ENCODE results near the gene DYNC1I1.
A peak's percentile ranks its signal among the peaks of the same experiment; 100 is the strongest.

Gene DYNC1I1

DNA sequence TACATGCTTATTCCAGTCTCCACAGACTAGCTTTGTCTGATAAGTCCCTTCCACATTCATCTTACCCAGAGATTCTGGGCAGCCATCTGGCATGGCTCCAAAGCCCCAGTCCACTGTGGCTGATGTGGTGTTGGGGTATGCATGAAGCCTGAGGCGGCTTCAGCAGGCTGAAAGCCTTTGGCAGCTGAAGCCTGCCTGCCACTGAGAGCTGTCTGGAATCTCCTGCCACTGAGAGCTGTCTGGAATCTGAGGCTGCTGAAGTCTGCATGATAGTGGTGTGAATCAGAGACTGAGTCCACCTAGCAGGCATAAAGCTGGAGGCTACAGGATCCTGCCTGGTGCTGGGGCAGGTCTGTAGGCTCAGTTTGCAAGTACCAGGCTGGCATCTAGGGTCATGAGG, 87.1 kb downstream of the DYNC1I1 start:
- DNase-seq (ENCODE audit: low read depth, low spot score): peak; percentile 3

DNA sequence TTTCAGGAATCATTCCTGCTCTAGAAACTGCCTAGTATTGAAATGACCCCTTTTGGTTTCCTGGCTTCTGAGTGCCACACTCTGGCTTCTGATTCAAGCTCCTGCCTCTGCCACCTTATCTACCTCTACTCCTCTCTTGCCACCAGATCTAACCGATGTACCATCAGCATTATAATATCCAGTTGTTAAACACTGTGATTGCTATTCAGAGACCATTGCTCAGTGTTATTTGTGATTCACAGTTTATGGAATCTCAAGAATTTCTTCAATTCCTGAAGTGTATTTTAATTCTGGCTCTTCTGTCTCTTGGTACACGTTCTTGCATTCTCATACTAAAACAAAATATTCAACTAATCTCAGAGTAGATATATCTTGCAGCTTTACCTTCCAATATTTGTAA, 88.7 kb downstream of the DYNC1I1 start:
- no peak for DNase-seq (ENCODE audit: low read depth, low spot score)

DNA sequence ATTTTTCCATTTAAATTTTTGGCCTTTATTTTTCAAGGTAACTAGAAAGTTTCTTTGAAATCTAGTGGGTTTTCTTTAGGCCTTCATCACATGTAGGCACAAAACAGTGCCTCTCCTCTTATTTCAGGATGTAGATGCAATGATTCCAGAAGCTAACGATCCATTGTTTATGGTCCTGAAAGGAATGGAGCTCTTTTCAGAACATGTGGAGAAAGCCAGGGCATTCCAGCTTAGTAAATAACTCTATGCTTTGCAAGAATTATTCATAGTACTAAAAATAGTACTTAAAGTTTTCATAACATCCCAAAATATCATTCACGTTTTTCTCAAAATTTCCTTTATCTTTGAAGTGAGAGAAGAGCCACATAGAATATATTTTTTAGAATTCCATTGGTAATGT, 91.3 kb downstream of the DYNC1I1 start:
- no peak for DNase-seq (ENCODE audit: low read depth, low spot score)

DNA sequence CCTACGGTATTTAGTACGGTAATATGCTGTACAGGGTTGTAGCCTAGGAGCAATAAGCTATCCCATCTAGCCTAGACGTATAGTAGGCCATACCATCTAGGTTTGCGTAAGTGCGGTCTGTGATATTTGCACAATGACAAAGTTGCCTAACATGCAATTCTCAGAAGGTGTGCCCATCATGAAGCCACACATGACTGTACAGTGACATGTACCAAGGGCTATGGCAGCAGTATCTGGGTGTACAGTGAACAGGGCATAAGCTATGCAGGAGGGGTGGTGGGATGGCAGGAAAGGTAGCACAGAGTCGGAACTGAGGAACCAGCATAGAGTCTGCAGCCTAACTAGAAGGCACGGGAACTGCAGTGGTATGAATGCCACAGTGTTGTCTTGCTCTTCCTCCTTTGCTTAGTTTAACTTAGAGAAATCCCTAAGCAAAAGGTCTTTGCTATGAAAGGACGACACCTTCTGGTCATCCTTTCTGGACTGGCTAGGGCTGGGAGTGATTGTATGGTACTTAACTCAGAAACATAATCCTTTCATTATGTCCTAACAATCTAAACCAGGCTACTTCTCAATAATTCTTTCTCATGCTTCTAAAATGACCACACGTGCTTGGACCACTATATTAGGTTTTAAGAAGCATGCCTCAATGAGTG, 93.5 kb downstream of the DYNC1I1 start:
- DNase-seq (ENCODE audit: low read depth, low spot score): no peak

DNA sequence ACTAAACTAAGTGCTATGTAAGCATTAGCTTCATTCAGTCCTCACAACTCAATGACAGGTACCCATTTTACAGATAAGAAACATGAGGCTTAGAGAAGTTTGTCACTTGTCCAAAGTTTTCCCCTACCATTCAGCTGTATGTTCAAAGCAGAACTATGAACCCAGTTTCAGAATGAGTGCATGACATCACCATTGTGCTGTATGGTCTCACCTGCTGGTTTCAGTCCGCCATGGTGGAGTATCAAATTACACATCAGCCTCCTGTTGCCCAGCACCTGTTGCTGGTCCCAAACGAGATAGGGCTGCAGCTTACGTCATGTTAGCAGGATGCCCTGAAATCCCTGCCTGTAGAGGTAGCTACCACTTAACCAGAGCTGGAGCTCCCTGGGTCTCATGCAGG, 95.0 kb downstream of the DYNC1I1 start:
- DNase-seq (ENCODE audit: low read depth, low spot score): no peak

DNA sequence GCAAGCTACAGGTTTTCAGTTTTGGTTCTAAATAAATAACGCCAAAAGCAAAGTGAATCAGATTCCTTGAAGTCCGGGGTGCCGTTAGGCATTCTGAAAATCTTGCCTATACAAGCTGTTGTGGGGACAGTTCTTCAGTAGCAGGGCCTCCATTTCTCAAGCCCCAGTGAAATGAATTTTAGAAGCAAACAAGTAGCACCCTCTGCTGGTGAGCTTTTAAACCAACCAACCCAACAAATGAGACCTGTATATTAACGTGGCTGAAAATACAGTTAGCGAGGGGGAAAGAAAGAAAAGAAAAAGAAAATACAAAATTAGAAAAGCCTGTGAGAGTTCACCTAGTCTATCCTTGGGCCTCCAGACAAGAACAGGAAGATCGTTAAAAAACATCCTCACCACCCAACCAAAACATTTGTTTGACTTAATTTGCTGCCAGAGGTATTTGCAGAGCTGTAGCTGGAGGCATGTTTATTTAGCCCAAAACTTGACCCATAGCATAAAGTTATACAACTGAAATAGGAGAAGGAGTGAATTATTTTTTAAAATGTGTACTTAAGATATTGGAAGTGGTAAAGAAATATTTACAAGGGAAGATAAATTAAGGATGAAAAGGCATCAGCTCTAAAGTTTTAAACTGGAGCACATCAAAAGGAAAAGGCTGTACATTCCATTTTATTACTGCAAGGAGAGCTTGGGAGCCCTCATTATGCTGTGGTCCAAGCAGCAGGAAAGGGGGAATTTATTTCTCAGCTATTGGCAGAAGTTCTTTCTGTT, 98.9 kb downstream of the DYNC1I1 start:
- peak; percentile 12 for DNase-seq (ENCODE audit: low read depth, low spot score)

DNA sequence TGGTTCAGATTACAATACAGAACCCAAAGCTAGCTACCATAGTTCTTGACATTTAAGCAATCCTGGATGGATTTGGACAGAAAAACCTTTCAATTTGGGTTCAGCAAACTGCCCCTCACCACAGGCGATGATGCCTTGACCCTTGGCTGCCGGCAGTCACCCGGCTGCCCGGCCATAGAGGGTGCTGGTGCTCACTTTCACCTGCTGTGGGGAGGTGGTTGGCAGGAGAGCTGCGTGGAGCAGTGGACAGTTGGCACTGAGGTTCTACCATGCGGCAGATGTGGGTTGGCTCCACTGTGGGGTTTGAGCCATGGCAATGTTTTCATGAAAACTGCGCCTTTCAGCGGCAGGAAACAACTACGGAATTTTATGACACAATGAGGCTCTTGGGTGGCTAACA, 99.5 kb downstream of the DYNC1I1 start:
- DNase-seq (ENCODE audit: low read depth, low spot score): no peak

DNA sequence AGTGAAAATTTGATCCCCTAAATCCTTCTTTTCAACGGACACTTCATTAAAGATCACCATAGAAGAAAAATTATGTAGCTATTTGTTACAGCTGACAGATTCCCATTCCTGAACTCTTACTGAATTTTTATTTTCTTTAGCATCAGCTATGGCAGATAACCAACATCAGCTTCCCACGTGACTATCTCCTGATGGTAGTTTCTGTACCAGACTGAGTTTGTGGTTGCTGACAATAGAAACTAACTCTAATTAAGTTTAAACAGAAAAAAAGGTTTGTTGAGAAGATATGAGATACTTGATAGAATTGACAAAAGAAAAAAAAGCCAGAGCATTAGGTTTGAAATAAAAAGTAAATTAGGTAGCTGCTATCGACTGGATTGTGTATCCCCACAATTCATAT, 101.8 kb downstream of the DYNC1I1 start:
- DNase-seq (ENCODE audit: low read depth, low spot score): no peak

DNA sequence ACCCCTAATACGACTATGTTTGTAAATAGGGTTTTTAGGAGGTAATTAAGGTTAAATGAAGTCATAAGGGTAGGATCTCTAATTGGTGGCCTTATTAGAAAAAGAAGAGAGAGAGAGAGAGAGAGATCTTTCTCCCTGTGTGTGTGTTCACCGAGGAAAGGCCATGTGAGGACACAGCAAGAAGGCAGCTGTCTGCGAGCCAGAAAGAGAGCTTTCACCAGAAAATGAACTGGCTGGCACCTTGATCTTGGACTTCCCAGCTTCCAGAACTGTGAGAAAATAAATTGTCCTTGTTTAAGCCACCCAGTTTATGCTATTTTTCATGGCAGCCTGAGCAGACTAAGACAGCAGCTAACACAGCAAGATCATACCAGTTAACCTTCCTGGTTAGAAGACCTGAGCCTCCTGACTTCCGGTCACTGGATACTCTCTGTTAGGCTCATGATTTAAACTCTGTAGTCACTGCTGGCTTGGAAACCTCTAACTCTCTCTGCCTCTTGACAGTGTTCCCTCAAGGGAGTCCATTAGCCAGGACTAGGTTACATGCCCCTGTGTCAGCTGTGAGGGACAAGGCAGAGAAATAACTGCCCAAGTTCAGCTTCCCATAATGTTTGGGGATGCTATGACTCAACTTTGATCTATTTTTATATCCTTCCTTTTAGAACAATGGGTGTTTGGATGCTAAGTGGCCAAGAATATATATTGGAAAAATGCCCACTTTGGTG, 102.3 kb downstream of the DYNC1I1 start:
- no peak for DNase-seq (ENCODE audit: low read depth, low spot score)

DNA sequence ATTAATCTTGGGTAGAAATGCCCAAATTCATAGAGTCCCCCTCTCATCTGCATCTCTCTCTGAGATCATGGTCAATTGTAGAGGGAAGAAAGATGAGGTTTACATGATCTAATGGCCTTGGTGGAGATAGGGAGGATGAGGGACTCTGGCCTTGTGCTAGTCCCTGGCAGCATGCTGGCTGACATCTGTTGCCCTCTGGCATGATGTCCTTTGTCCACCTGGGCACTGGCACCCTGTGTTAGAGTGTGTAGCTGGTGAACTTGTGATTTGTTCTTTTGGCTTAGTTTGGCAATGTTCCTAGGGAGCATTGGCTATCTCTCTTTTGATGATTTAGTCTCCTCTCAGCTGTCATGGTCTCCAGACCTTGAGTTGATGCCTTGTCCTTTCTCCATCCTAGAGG, 103.2 kb downstream of the DYNC1I1 start:
- no peak for DNase-seq (ENCODE audit: low read depth, low spot score)

DNA sequence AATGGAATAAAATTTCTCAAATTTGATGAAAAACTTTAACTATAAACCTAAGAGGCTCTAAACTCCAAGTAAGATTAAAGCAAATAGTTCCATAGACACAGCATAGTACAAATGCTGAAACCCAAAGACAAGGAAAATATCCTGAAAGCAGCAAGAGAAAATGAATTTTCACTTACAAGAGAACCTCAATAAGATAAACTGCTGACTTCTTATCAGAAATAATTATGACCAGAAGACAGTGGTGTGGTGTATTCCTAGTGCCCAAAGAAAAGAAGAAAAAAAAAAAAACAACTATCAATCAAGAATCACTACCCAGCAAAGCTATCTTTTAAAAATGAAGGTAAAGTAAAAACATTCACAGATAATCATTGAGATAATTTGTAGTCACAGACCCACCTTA, 106.3 kb downstream of the DYNC1I1 start:
- no peak for DNase-seq (ENCODE audit: low read depth, low spot score)

DNA sequence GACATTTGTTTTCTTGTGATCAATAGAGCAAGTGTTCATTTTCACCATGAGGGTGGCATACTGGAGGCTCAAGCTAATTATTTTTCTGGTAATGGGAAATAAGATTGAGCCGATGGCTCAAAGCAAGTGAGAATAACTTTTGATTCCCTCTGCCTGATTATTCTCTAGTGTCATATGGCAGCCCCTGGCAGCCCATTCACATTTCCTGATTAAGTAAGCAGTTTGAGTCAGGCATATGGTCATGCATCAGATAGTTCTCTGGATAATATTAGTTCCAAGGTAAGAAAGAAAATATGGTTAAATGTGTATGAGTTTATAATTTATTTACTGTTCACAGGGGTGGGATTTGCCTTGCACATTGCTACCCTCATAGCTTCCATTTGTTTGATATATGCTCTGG, 109.2 kb downstream of the DYNC1I1 start:
- DNase-seq (ENCODE audit: low read depth, low spot score): no peak

DNA sequence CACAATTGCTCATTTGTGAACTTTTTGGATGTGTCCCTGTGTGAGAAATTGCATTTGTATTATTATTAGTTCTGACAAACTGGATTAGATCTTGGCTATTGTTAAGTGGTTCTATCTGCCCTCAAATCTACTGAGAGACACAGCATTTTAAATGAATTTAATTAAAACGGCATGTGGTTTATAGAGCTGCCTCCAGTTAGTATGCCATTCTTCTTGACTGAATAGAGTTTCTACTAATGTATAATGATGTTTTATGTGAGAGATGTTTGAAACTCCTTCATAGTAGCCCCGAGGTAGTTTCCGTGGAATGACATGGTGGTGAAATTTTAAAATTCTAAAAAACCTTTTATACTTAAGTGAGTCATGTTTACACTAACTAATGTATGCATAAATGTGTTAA, 110.9 kb downstream of the DYNC1I1 start:
- DNase-seq (ENCODE audit: low read depth, low spot score): no peak

DNA sequence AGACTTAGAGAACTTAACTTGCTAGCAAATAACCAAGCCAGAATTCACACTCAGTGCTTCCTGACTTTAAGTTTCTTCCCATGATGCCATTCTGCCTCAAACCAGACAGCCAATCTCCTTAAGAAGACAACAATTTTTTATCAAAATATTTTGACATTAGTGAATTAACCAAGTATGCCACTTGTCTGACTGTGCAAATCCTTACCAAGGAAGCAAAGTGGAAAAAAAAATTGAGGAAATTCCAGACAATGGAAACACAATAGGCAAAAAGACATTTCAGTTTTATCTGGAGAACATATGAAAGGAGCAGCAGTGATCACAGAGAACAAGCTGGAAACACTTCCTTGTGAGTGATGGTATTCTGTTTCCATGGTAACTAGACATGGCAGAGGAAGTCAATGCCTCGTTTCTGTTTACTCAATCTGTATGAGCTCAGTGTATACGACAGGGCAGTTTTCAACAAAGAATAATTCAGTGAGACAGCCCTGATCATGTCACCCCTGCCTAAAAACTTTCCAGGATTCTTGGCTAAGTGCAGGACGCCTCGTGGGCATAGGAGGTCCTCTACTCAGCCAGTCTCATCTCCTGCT, 114.2 kb downstream of the DYNC1I1 start:
- DNase-seq (ENCODE audit: low read depth, low spot score): no peak

DNA sequence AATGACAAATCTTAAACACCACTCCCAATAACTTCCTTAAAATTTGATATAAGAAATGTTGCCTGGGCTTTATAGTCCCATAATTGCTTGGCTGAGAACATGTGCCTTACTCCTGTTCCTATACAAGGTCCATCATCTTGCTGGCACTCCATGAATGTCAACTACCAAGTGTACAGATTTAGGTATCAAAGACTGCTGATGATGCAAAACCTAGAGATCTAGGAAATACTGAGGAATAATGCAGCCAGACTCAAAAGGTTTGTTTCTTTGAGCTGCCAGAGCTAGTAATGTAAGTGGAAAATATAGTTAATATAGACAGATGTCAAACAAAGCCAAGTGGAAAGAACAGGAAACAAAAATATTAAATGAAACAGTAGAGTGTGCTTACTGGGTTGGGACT, 121.1 kb downstream of the DYNC1I1 start:
- DNase-seq (ENCODE audit: low read depth, low spot score): no peak

DNA sequence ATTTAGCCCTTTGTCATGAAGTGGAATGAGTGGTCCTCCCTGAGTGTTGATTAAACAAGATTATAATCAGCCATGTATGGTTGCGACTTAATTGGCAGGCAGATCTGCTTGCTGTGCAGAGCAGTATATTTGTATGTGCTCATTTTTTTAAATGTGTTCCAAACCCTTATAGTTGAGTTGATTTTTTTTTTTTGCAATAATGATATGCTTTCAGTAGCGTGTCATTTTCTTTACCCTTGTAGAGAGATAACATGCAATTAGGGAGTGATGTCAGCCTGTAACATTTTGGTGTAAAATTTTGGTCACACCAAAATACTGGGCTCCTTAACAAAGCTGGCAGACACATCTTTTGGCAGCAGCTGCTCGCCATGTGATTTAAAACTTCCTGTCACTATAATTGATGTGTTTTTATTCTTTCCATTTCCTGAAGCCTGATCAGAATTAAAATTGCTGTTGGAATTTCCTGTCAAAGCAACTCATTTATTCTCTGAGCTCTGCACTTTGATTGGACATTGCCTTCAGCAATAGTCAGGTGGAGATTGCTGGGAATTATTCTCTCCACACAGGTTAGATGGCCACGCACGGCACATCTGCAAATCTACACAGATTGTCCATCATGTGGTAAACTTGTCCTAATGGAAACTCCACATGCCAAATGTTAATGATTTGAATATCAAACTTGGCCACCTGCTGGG, 125.3 kb downstream of the DYNC1I1 start:
- no peak for DNase-seq (ENCODE audit: low read depth, low spot score)

DNA sequence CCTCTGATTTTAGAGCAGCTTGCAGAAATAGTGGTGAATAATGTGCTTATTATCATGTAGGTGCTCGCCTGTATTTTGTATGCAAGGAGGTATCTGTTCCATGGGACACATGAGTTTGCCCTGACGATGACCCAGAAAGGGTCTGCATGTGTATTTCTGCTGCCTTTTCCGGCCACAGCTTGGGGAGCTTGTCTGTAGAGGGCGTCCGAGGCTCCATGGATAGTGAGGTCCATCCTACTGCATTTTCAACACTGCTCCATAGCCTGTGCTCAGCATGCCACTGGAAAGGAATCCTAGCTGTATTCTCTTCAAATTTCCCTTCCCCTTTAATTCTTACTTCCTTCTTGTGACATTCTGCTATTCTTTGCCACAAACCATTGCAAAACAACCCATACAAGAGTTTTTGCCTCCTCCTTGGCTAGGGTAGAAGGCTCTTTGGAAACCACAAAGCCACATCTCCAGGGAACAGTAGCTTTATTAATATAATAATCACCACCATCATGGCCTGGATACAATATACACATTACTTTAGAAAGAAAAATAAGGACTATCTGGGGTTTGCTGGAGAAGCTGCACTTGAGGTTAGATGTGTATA, 127.7 kb downstream of the DYNC1I1 start:
- no peak for DNase-seq (ENCODE audit: low read depth, low spot score)

DNA sequence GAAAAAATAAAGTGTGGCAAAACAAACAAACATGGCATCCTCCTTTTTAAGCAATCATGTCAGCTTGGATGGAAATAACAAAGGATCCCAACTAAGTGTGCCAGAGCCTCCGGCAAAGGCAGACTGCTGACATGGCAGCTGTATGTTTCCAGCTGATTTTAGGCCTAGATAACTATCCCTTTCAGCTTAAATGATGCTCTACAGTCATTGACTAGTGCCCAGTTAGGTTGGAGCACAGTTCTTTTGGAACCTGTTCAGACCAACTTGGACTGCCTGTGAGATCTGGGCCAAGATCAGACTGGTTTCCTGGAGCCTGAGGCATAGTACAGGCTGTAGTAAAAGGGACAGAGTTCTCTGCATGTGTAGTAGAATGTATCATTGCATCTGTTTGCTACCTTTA, 128.7 kb downstream of the DYNC1I1 start:
- no peak for DNase-seq (ENCODE audit: low read depth, low spot score)

DNA sequence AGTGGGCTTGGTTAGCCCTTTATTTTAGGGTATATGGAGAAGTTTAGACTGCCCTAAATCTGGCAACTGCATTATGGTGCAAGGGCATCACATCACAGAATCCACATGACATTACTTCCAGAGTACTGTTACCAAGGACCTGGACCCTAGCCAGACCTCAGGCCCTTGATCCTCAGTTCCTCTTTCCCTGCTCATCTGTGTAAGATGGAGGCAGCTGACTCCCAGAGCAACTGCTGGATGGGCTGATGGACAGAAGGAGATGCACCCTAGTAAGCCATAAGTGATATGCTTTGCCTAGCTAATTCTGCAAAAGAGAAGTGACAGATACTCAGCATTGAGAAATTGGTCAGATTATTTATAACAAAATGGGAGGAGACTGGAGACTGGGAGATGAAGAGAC, 131.7 kb downstream of the DYNC1I1 start:
- no peak for DNase-seq (ENCODE audit: low read depth, low spot score)

DNA sequence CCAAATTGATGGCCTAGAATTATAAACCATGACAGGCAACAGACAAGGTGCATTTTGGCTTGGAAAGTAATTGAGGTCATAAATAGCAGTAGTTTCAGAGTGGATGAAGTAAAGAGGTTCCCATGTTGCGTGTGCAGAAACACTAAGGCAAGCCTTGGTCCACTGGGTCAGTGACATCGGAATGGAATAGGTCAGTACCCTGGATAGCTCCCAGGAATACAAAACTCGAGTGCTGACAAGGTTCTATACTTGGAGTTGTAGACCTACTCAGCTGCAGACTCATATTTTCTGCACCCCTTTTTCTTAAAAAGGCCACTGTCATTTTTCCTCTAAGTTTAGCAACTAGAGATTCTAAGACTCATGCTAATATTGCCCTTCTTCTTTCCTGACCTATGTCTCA, 132.8 kb downstream of the DYNC1I1 start:
- DNase-seq (ENCODE audit: low read depth, low spot score): no peak

DNA sequence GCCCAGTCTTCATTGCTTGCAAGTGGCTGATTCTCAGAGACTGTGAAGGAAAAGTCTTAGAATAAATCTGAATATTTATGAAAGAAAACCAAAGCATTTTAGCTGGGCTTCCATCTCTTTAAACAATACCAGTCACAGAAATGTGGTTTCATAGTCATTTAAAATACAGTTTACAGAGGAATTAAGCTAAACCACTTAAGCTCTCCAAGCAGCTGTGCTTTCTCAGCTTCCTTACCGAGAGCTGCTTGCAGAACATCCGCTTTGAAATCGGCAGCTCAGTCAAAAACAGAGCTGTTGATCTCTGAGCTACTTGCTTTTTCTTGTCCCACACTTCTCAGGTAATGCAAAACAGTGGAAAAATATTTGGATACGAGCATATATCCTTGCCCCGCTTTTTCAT, 134.5 kb downstream of the DYNC1I1 start:
- DNase-seq (ENCODE audit: low read depth, low spot score): no peak

DNA sequence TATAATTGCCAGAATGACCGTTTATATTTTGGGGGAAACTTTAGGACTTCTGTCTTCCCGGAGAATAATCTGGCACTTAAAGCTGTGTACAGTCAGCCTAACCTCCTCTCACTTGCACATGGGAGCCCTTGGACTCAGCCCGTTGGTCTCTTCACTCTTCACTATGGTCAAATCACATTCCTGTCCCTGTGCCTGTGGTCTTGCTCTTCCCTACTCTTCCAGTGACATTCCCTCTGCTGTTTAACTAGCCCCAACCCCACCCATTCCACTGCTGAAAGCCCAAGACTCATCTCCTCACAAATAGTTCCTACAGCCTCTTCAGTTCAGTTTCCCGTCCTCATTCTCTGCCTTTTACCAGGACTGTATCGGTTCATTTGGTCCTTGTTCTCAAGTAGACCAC, 135.0 kb downstream of the DYNC1I1 start:
- DNase-seq (ENCODE audit: low read depth, low spot score): no peak
